ENCODE data around the gene REPS2. TPM values are rescaled to one million over a fixed set of nuclear protein-coding genes. Genes with fewer than 3 reads are reported as not detected.

The REPS2 gene
- 1 to 10 TPM in 1 of 2 donors, under 1 TPM in 1; 0.51 to 1.3 TPM for polyA plus RNA-seq

DNA sequence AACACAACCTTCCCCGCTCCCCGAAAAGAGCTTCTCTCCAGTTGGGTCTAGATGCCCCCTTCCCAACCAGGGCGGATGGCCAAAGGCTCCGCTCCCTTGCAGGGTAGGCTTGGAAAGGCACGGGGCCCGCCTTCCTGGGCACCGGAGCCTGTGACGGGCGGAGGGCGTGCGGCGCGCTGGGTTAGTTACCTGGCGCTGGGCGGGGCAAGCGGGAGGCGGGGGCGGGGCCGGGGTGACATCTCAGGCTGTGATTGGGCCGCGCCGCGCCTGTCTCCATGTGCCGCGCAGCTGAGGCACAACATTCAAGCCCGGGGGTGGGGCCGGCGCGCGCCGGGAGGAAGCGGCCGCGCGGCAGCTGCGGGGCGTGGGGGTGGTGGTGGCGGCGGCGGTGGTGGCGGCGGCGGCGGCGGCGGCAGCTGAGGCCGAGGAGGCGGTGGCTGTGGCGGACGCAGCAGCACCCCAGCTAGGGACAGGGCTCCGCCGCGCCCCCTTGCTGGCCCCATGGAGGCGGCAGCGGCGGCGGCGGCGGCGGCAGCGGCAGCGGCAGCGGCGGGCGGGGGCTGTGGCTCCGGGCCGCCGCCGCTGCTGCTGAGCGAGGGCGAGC, at the start of gene REPS2:
Gene REPS2, plus strand, starts transcription at position 298 of the 604 bp plus-strand sequence. Its CDS starts 204 bp downstream, at position 502.
- peak within 1 kb of the TSS; percentile 46 to 50 for H3K4me3 ChIP-seq (ENCODE audit: low read depth in 1 of 2, low read length in 2 of 2)
- no peaks in the 10 kb centered on the region for H3K9me3 ChIP-seq (ENCODE audit: control insufficient read depth in 2 of 2, insufficient read depth in 1 of 2, low read depth in 1 of 2, low read length in 1 of 2)
- H3K4me1 ChIP-seq (ENCODE audit: control insufficient read depth in 2 of 2, insufficient read depth in 2 of 2, low read length in 1 of 2): no peaks in the 10 kb centered on the region
- H3K36me3 ChIP-seq (ENCODE audit: control insufficient read depth in 2 of 2, insufficient read depth in 2 of 2, low read length in 1 of 2): no peaks in the 10 kb centered on the region
- H3K27me3 ChIP-seq (ENCODE audit: control insufficient read depth in 1 of 2, insufficient read depth in 2 of 2, low read length in 2 of 2): peaks cover 0 to 3% of the 10 kb centered on the region in 2 donors
- no peak within 1 kb of the TSS for H3K27ac ChIP-seq (ENCODE audit: low read depth in 2 of 2, low read length in 1 of 2)
- 1 to 25% methylated on average over 25 to 71 of the region's 71 CpGs for WGBS, 2 donors

DNA sequence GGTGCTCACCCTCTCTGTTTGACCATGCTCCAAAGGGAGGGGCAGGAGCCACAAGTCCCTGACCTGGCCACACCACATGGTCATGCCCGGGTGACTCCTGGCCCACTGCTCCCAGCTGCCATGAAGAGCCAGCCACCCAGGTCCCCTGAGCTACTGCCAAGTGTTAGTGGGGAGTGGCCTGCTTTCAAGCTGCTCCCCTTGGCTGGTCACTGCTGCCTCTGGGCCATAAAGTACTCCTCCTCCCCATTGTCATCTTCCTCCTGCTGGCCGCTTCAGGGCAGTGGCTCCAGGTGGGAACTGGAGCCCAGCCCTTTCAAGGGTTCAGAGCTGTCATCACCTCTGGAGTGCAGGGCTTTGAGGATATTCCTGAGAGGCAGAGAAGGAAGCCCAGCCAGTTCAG, 49.0 kb upstream of the REPS2 start:
- no peaks in the 10 kb centered on the region for H3K36me3 ChIP-seq (ENCODE audit: control insufficient read depth in 2 of 2, insufficient read depth in 2 of 2, low read length in 1 of 2)
- 81 to 86% methylated on average over 2 of the region's 2 CpGs for WGBS, 2 donors
- peaks cover 0 to 12% of the 10 kb centered on the region in 2 donors for H3K27me3 ChIP-seq (ENCODE audit: control insufficient read depth in 1 of 2, insufficient read depth in 2 of 2, low read length in 2 of 2)
- H3K9me3 ChIP-seq (ENCODE audit: control insufficient read depth in 2 of 2, insufficient read depth in 1 of 2, low read depth in 1 of 2, low read length in 1 of 2): no peaks in the 10 kb centered on the region
- H3K4me3 ChIP-seq (ENCODE audit: low read depth in 1 of 2, low read length in 2 of 2): no peak overlapping the region
- H3K4me1 ChIP-seq (ENCODE audit: control insufficient read depth in 2 of 2, insufficient read depth in 2 of 2, low read length in 1 of 2): no peaks in the 10 kb centered on the region
- H3K27ac ChIP-seq (ENCODE audit: low read depth in 2 of 2, low read length in 1 of 2): no peak overlapping the region

DNA sequence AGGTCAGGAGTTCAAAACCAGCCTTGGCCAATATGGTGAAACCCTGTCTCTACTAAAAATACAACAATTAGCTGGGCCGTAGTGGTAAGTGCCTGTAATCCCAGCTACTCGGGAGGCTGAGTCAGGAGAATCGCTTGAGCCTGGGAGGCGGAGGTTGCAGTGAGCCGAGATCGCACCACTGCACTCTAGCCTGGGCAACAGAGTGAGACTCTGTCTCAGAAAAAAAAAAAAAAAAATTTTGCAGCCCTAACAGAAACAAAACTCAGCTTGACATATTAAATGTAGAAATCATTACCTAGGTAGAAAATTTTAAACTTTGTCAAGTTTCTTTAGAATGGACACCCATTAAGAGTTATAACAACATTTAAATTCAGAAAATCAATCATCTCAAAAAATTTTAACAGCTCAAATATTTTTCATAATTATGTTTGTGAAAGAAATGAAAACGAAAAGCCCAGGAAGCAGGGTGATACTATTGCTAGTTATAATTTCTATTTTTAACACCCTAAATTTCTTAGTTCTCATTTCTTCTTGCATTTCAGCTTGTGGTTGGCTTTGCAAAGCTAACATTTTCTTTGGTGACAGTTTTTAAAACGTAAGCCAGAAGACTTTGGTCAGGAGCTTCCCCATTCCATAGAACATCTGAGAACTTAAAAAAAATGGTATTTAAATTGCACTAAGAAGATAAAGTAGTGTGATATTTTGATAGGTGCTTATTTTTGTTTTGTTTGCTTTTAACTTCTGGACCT, 43.0 kb upstream of the REPS2 start:
- H3K4me3 ChIP-seq (ENCODE audit: low read depth in 1 of 2, low read length in 2 of 2): no peak overlapping the region
- H3K36me3 ChIP-seq (ENCODE audit: control insufficient read depth in 2 of 2, insufficient read depth in 2 of 2, low read length in 1 of 2): no peaks in the 10 kb centered on the region
- H3K4me1 ChIP-seq (ENCODE audit: control insufficient read depth in 2 of 2, insufficient read depth in 2 of 2, low read length in 1 of 2): no peaks in the 10 kb centered on the region
- WGBS, 2 donors: 76 to 78% methylated on average over 8 of the region's 8 CpGs
- H3K27me3 ChIP-seq (ENCODE audit: control insufficient read depth in 1 of 2, insufficient read depth in 2 of 2, low read length in 2 of 2): peaks cover 0 to 5% of the 10 kb centered on the region in 2 donors
- no peak overlapping the region for H3K27ac ChIP-seq (ENCODE audit: low read depth in 2 of 2, low read length in 1 of 2)
- no peaks in the 10 kb centered on the region for H3K9me3 ChIP-seq (ENCODE audit: control insufficient read depth in 2 of 2, insufficient read depth in 1 of 2, low read depth in 1 of 2, low read length in 1 of 2)

DNA sequence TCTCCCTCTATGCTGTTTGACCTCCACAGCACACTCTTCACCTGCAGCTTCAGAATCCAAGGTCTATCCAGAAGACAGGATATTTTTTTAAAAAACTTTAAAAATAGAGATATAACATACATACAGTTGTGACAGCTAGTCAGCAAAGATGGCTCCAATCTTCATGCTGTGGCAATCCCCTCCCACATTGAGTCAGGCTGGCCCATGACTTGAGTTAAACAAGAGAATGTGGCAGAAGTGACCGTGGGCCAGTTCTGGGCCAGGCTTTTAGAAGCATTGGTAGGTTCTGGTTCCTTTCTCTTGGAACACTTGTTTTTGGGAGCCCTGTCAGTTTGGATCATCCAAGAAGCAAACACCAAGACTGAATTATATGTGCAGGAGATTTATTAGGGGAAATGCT, 36.1 kb upstream of the REPS2 start:
- no peak overlapping the region for H3K4me3 ChIP-seq (ENCODE audit: low read depth in 1 of 2, low read length in 2 of 2)
- WGBS, 2 donors: 84 to 89% methylated on average over 1 of the region's 1 CpG
- no peaks in the 10 kb centered on the region for H3K36me3 ChIP-seq (ENCODE audit: control insufficient read depth in 2 of 2, insufficient read depth in 2 of 2, low read length in 1 of 2)
- no peak overlapping the region for H3K27ac ChIP-seq (ENCODE audit: low read depth in 2 of 2, low read length in 1 of 2)
- no peaks in the 10 kb centered on the region for H3K27me3 ChIP-seq (ENCODE audit: control insufficient read depth in 1 of 2, insufficient read depth in 2 of 2, low read length in 2 of 2)
- H3K9me3 ChIP-seq (ENCODE audit: control insufficient read depth in 2 of 2, insufficient read depth in 1 of 2, low read depth in 1 of 2, low read length in 1 of 2): no peaks in the 10 kb centered on the region
- H3K4me1 ChIP-seq (ENCODE audit: control insufficient read depth in 2 of 2, insufficient read depth in 2 of 2, low read length in 1 of 2): no peaks in the 10 kb centered on the region

DNA sequence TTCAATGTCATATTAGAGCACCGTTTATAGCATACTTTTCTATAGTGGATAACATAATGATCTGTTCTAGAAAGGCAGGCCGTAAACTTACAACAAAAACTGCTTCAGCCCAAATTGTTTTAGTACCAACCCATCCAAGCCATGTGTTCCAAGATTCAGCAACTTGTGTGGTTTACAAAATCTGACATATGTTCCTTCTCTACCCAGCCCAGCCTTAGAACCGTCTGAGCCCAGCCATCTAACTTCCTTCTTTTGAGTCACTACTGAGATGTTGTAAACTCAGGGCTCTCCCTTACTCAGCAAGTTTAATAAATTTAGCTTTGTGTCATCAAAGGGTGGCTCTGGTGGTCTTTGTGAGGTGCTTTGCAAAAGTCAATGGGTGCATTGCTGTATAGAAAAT, 32.4 kb upstream of the REPS2 start:
- no peak overlapping the region for H3K27ac ChIP-seq (ENCODE audit: low read depth in 2 of 2, low read length in 1 of 2)
- H3K36me3 ChIP-seq (ENCODE audit: control insufficient read depth in 2 of 2, insufficient read depth in 2 of 2, low read length in 1 of 2): no peaks in the 10 kb centered on the region
- no peaks in the 10 kb centered on the region for H3K9me3 ChIP-seq (ENCODE audit: control insufficient read depth in 2 of 2, insufficient read depth in 1 of 2, low read depth in 1 of 2, low read length in 1 of 2)
- 68 to 71% methylated on average over 3 of the region's 3 CpGs for WGBS, 2 donors
- no peaks in the 10 kb centered on the region for H3K27me3 ChIP-seq (ENCODE audit: control insufficient read depth in 1 of 2, insufficient read depth in 2 of 2, low read length in 2 of 2)
- no peaks in the 10 kb centered on the region for H3K4me1 ChIP-seq (ENCODE audit: control insufficient read depth in 2 of 2, insufficient read depth in 2 of 2, low read length in 1 of 2)
- H3K4me3 ChIP-seq (ENCODE audit: low read depth in 1 of 2, low read length in 2 of 2): no peak overlapping the region

DNA sequence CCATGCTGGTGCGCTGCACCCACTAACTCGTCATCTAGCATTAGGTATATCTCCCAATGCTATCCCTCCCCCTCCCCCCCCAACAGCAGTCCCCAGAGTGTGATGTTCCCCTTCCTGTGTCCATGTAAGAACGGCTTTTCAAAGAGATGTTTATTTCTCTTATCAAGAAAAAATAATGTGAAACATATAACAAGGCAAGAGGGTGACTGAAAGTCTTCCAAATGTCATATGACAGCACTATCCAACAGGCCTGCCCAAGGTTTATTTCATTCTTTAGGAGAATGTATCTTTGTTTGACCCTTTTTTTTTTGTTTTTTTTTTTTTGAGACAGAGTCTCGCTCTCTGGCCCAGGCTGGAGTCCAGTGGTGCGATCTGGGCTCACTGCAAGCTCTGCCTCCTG, 29.9 kb upstream of the REPS2 start:
- no peaks in the 10 kb centered on the region for H3K4me1 ChIP-seq (ENCODE audit: control insufficient read depth in 2 of 2, insufficient read depth in 2 of 2, low read length in 1 of 2)
- peaks cover 0 to 2% of the 10 kb centered on the region in 2 donors for H3K27me3 ChIP-seq (ENCODE audit: control insufficient read depth in 1 of 2, insufficient read depth in 2 of 2, low read length in 2 of 2)
- no peak overlapping the region for H3K4me3 ChIP-seq (ENCODE audit: low read depth in 1 of 2, low read length in 2 of 2)
- no peak overlapping the region for H3K27ac ChIP-seq (ENCODE audit: low read depth in 2 of 2, low read length in 1 of 2)
- 83 to 92% methylated on average over 3 to 4 of the region's 5 CpGs for WGBS, 2 donors
- H3K9me3 ChIP-seq (ENCODE audit: control insufficient read depth in 2 of 2, insufficient read depth in 1 of 2, low read depth in 1 of 2, low read length in 1 of 2): no peaks in the 10 kb centered on the region
- no peaks in the 10 kb centered on the region for H3K36me3 ChIP-seq (ENCODE audit: control insufficient read depth in 2 of 2, insufficient read depth in 2 of 2, low read length in 1 of 2)

DNA sequence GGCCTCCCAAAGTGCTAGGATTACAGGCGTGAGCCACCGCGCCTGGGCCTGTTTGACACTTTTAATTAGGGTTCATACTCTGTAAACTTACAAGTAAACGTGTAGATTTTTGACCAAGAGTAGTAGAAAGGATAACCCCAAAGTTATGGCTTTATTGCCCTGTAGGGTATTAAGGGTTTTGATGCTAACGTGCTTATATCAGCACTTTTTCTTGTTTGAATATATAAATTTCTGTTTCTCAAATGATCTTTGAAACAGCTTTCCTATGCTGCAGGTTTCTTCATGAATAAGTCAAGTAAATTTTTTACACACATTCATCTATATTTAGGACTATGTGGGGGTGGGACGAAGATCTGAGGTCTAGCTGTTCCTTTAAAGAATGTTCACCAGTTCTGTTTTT, 29.3 kb upstream of the REPS2 start:
- Histone ChIP-seq H3K27ac (ENCODE audit: low read depth in 2 of 2, low read length in 1 of 2) (no peak overlapping the region), H3K4me1 (ENCODE audit: control insufficient read depth in 2 of 2, insufficient read depth in 2 of 2, low read length in 1 of 2) (no peaks in the 10 kb centered on the region), H3K4me3 (ENCODE audit: low read depth in 1 of 2, low read length in 2 of 2) (no peak overlapping the region), H3K36me3 (ENCODE audit: control insufficient read depth in 2 of 2, insufficient read depth in 2 of 2, low read length in 1 of 2) (no peaks in the 10 kb centered on the region), H3K9me3 (ENCODE audit: control insufficient read depth in 2 of 2, insufficient read depth in 1 of 2, low read depth in 1 of 2, low read length in 1 of 2) (no peaks in the 10 kb centered on the region), H3K27me3 (ENCODE audit: control insufficient read depth in 1 of 2, insufficient read depth in 2 of 2, low read length in 2 of 2) (peaks cover 0 to 2% of the 10 kb centered on the region in 2 donors)
- 79 to 91% methylated on average over 6 of the region's 6 CpGs for WGBS, 2 donors

DNA sequence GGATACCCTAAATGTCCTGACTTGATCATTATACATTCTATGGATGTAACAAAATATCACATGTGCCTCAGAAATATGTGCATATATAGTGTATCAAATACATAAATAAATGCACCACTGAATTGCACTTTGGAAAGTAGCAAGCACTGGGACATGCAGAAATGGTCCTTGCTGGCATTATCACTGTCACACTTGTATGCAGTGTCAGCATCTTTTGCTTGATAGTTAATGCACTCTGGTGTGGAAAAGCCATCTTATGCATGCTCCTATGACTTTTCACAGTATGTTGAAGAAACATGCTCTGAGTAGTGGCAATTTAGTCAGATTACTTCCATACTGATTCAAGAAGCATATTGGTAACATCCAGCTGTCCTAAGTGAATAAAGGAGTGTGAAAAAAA, 27.5 kb upstream of the REPS2 start:
- H3K27me3 ChIP-seq (ENCODE audit: control insufficient read depth in 1 of 2, insufficient read depth in 2 of 2, low read length in 2 of 2): peaks cover 0 to 2% of the 10 kb centered on the region in 2 donors
- no peaks in the 10 kb centered on the region for H3K36me3 ChIP-seq (ENCODE audit: control insufficient read depth in 2 of 2, insufficient read depth in 2 of 2, low read length in 1 of 2)
- H3K9me3 ChIP-seq (ENCODE audit: control insufficient read depth in 2 of 2, insufficient read depth in 1 of 2, low read depth in 1 of 2, low read length in 1 of 2): no peaks in the 10 kb centered on the region
- H3K4me1 ChIP-seq (ENCODE audit: control insufficient read depth in 2 of 2, insufficient read depth in 2 of 2, low read length in 1 of 2): no peaks in the 10 kb centered on the region
- H3K4me3 ChIP-seq (ENCODE audit: low read depth in 1 of 2, low read length in 2 of 2): no peak overlapping the region
- H3K27ac ChIP-seq (ENCODE audit: low read depth in 2 of 2, low read length in 1 of 2): no peak overlapping the region

DNA sequence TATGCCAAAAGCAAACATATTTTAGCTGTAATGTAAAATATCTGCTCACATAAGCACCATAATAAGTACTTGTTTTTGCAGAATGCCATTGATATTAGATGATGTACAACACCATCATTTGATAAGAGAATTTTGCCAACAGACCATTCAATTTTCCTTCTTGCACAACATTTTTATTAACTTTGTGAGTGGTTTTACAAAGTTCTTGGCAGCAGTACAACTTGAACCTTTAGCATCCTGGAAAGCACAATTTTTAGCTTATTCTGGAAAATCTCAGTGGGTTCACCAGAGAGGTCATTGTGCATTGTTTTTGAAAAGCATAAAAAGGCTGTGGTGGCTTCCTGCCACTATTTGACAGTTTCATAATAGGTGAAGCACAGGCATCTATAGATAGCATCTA, 26.4 kb upstream of the REPS2 start:
- H3K27ac ChIP-seq (ENCODE audit: low read depth in 2 of 2, low read length in 1 of 2): no peak overlapping the region
- no peak overlapping the region for H3K4me3 ChIP-seq (ENCODE audit: low read depth in 1 of 2, low read length in 2 of 2)
- no peaks in the 10 kb centered on the region for H3K4me1 ChIP-seq (ENCODE audit: control insufficient read depth in 2 of 2, insufficient read depth in 2 of 2, low read length in 1 of 2)
- H3K36me3 ChIP-seq (ENCODE audit: control insufficient read depth in 2 of 2, insufficient read depth in 2 of 2, low read length in 1 of 2): no peaks in the 10 kb centered on the region
- H3K9me3 ChIP-seq (ENCODE audit: control insufficient read depth in 2 of 2, insufficient read depth in 1 of 2, low read depth in 1 of 2, low read length in 1 of 2): no peaks in the 10 kb centered on the region
- H3K27me3 ChIP-seq (ENCODE audit: control insufficient read depth in 1 of 2, insufficient read depth in 2 of 2, low read length in 2 of 2): peaks cover 0 to 2% of the 10 kb centered on the region in 2 donors

DNA sequence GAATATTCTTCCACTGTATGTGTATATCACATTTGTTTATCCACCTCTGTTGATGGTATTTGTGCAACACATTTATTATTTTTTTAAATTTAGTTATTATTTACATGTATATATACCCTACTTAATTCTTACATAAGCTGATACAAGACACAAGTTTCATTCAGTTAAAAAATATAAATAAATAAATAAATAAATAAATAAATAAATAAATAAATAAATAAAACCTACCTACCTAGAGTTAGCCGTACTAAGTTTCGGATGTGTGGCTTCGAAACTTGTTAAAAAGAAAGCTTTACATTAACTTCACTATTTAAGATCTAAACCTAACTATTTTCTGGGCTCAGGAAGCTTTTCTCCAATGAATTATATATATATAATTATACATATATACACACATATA, 23.3 kb upstream of the REPS2 start:
- Histone ChIP-seq H3K27me3 (ENCODE audit: control insufficient read depth in 1 of 2, insufficient read depth in 2 of 2, low read length in 2 of 2) (peaks cover 0 to 5% of the 10 kb centered on the region in 2 donors), H3K4me3 (ENCODE audit: low read depth in 1 of 2, low read length in 2 of 2) (no peak overlapping the region), H3K27ac (ENCODE audit: low read depth in 2 of 2, low read length in 1 of 2) (no peak overlapping the region), H3K9me3 (ENCODE audit: control insufficient read depth in 2 of 2, insufficient read depth in 1 of 2, low read depth in 1 of 2, low read length in 1 of 2) (no peaks in the 10 kb centered on the region), H3K4me1 (ENCODE audit: control insufficient read depth in 2 of 2, insufficient read depth in 2 of 2, low read length in 1 of 2) (no peaks in the 10 kb centered on the region), H3K36me3 (ENCODE audit: control insufficient read depth in 2 of 2, insufficient read depth in 2 of 2, low read length in 1 of 2) (no peaks in the 10 kb centered on the region)
- WGBS, 2 donors: 95 to 97% methylated on average over 3 of the region's 3 CpGs

All from esophagus (tissue), 2 donors.